Rectal smooth muscle tissue (tissue), 1 donor: ENCODE results near the gene MYRIP.

Source experiments
- H3K27ac ChIP-seq: one replicate; pipeline ENCODE4 v1.7.0; 2013; ENCODE audit warnings: low read depth, low read length, inconsistent platforms
- H3K27me3 ChIP-seq: one replicate; pipeline ENCODE4 v1.7.0; 2013; ENCODE audit warnings: low read length; ENCODE audit not compliant: control insufficient read depth, insufficient read depth
- H3K36me3 ChIP-seq: one replicate; pipeline ENCODE4 v1.7.0; 2013; ENCODE audit warnings: low read length; ENCODE audit not compliant: control insufficient read depth, insufficient read depth
- H3K4me1 ChIP-seq: one replicate; pipeline ENCODE4 v1.7.0; 2013; ENCODE audit warnings: low read length; ENCODE audit not compliant: control insufficient read depth, insufficient read depth
- H3K4me3 ChIP-seq: one replicate; pipeline ENCODE4 v1.7.0; 2013; ENCODE audit warnings: low read length
- H3K9ac ChIP-seq: one replicate; pipeline ENCODE4 v1.7.0; 2013; ENCODE audit warnings: low read length

Gene MYRIP

GRCh38 chr3:39869890-39870289 lies 60.5 kb downstream of the MYRIP start:
- H3K4me3 ChIP-seq: no peak overlapping the region

GRCh38 chr3:39870706-39871105 lies 61.3 kb downstream of the MYRIP start:
- H3K4me1 ChIP-seq: no peaks in the 10 kb centered on the region
- no peaks in the 10 kb centered on the region for H3K36me3 ChIP-seq
- H3K4me3 ChIP-seq: no peak overlapping the region
- no peaks in the 10 kb centered on the region for H3K27me3 ChIP-seq
- no peak overlapping the region for H3K9ac ChIP-seq
- H3K27ac ChIP-seq: no peak overlapping the region

More at GRCh38 chr3:39869890-39870289, 60.5 kb downstream of the MYRIP start:
- Histone ChIP-seq H3K9ac (no peak overlapping the region), H3K36me3 (no peaks in the 10 kb centered on the region), H3K27me3 (no peaks in the 10 kb centered on the region), H3K27ac (no peak overlapping the region), H3K4me1 (no peaks in the 10 kb centered on the region)

- Histone ChIP-seq H3K9ac (no peak overlapping the region), H3K27me3 (no peaks in the 10 kb centered on the region), H3K4me3 (no peak overlapping the region), H3K36me3 (no peaks in the 10 kb centered on the region), H3K27ac (no peak overlapping the region), H3K4me1 (no peaks in the 10 kb centered on the region)
Measured at GRCh38 chr3:39879581-39879980, 70.2 kb downstream of the MYRIP start.

- Histone ChIP-seq H3K36me3 (no peaks in the 10 kb centered on the region), H3K27ac (no peak overlapping the region), H3K4me1 (no peaks in the 10 kb centered on the region), H3K27me3 (no peaks in the 10 kb centered on the region), H3K9ac (no peak overlapping the region), H3K4me3 (no peak overlapping the region)
Measured at GRCh38 chr3:39882111-39882510, 72.7 kb downstream of the MYRIP start.

- Histone ChIP-seq H3K4me1 (no peaks in the 10 kb centered on the region), H3K4me3 (no peak overlapping the region), H3K27me3 (no peaks in the 10 kb centered on the region), H3K9ac (no peak overlapping the region), H3K36me3 (no peaks in the 10 kb centered on the region), H3K27ac (no peak overlapping the region)
Measured at GRCh38 chr3:39892068-39892467, 82.7 kb downstream of the MYRIP start.

GRCh38 chr3:39896184-39896583 lies 86.8 kb downstream of the MYRIP start:
- H3K9ac ChIP-seq: no peak overlapping the region
- H3K4me1 ChIP-seq: no peaks in the 10 kb centered on the region
- H3K27me3 ChIP-seq: no peaks in the 10 kb centered on the region
- H3K36me3 ChIP-seq: no peaks in the 10 kb centered on the region
- no peak overlapping the region for H3K27ac ChIP-seq
- H3K4me3 ChIP-seq: no peak overlapping the region

- Histone ChIP-seq H3K4me3 (no peak overlapping the region), H3K27ac (no peak overlapping the region), H3K9ac (no peak overlapping the region), H3K36me3 (no peaks in the 10 kb centered on the region), H3K27me3 (no peaks in the 10 kb centered on the region), H3K4me1 (no peaks in the 10 kb centered on the region)
Measured at GRCh38 chr3:39900462-39901002, 91.1 kb downstream of the MYRIP start.

- H3K9ac ChIP-seq: no peak overlapping the region
- no peak overlapping the region for H3K4me3 ChIP-seq
- H3K27ac ChIP-seq: no peak overlapping the region
- no peaks in the 10 kb centered on the region for H3K27me3 ChIP-seq
- no peaks in the 10 kb centered on the region for H3K4me1 ChIP-seq
- H3K36me3 ChIP-seq: no peaks in the 10 kb centered on the region
Measured at GRCh38 chr3:39903253-39903652, 93.8 kb downstream of the MYRIP start.

- Histone ChIP-seq H3K27ac (no peak overlapping the region), H3K4me3 (no peak overlapping the region), H3K27me3 (no peaks in the 10 kb centered on the region), H3K36me3 (no peaks in the 10 kb centered on the region), H3K9ac (no peak overlapping the region), H3K4me1 (no peaks in the 10 kb centered on the region)
Measured at GRCh38 chr3:39905788-39906187, 96.4 kb downstream of the MYRIP start.

- no peak overlapping the region for H3K27ac ChIP-seq
Measured at GRCh38 chr3:39907981-39908380, 98.6 kb downstream of the MYRIP start.

GRCh38 chr3:39910135-39910534 lies 100.7 kb downstream of the MYRIP start:
- H3K9ac ChIP-seq: no peak overlapping the region
- H3K4me1 ChIP-seq: peaks cover 4% of the 10 kb centered on the region
- H3K27ac ChIP-seq: no peak overlapping the region
- H3K27me3 ChIP-seq: no peaks in the 10 kb centered on the region
- H3K4me3 ChIP-seq: no peak overlapping the region
- H3K36me3 ChIP-seq: no peaks in the 10 kb centered on the region

More at GRCh38 chr3:39907981-39908380, 98.6 kb downstream of the MYRIP start:
- no peak overlapping the region for H3K4me3 ChIP-seq
- no peaks in the 10 kb centered on the region for H3K36me3 ChIP-seq
- no peaks in the 10 kb centered on the region for H3K27me3 ChIP-seq
- H3K4me1 ChIP-seq: peaks cover 4% of the 10 kb centered on the region
- no peak overlapping the region for H3K9ac ChIP-seq

- no peak overlapping the region for H3K9ac ChIP-seq
- H3K36me3 ChIP-seq: no peaks in the 10 kb centered on the region
- H3K27me3 ChIP-seq: no peaks in the 10 kb centered on the region
- no peak overlapping the region for H3K27ac ChIP-seq
- peaks cover 4% of the 10 kb centered on the region for H3K4me1 ChIP-seq
- H3K4me3 ChIP-seq: no peak overlapping the region
Measured at GRCh38 chr3:39910826-39911464, 101.5 kb downstream of the MYRIP start.
